ENCODE data around the gene SLC1A4.
A peak's percentile ranks its signal among the peaks of the same experiment; 100 is the strongest.

The SLC1A4 gene

GRCh38 chr2:65050931-65051330 lies 61.7 kb downstream of the SLC1A4 start:
- Histone ChIP-seq H3K4me3 (no peak overlapping the region), H3K9ac (ENCODE audit: insufficient read length) (no peak overlapping the region), H3K9me3 (ENCODE audit: low read depth, low read length) (no peaks in the 10 kb centered on the region), H3K27ac (no peak overlapping the region), H3K36me3 (ENCODE audit: insufficient read depth, low read length) (no peaks in the 10 kb centered on the region)
- TF ChIP-seq FOXP2 (optimal IDR thresholded peaks at IDR 0.05; ENCODE audit: control extremely low read depth, extremely low read length, insufficient read depth) = no peak
- no peak for TF ChIP-seq EZH2 (IDR thresholded peaks at IDR 0.05)
- no peak for TF ChIP-seq POLR2AphosphoS5 (IDR thresholded peaks at IDR 0.05; ENCODE audit: borderline replicate concordance, low read depth, low read length)
- DNase-seq (ENCODE audit: low read depth, low spot score) = no peak

GRCh38 chr2:65053199-65053598 lies 64.0 kb downstream of the SLC1A4 start:
- DNase-seq (ENCODE audit: low read depth, low spot score) = no peak
- no peaks in the 10 kb centered on the region for H3K36me3 ChIP-seq (ENCODE audit: insufficient read depth, low read length)
- H3K27ac ChIP-seq = no peak overlapping the region
- H3K9ac ChIP-seq (ENCODE audit: insufficient read length) = no peak overlapping the region
- TF ChIP-seq POLR2AphosphoS5 (IDR thresholded peaks at IDR 0.05; ENCODE audit: borderline replicate concordance, low read depth, low read length) = no peak
- TF ChIP-seq FOXP2 (optimal IDR thresholded peaks at IDR 0.05; ENCODE audit: control extremely low read depth, extremely low read length, insufficient read depth) = no peak
- TF ChIP-seq EZH2 (IDR thresholded peaks at IDR 0.05) = no peak
- no peak overlapping the region for H3K4me3 ChIP-seq
- H3K9me3 ChIP-seq (ENCODE audit: low read depth, low read length) = no peaks in the 10 kb centered on the region

- no peaks in the 10 kb centered on the region for H3K9me3 ChIP-seq (ENCODE audit: low read depth, low read length)
- peak overlapping the region; percentile 95; the same call in 1 of the 2 replicates for H3K4me3 ChIP-seq
- DNase-seq (ENCODE audit: low read depth, low spot score) = no peak
- H3K27ac ChIP-seq = no peak overlapping the region
- no peak for TF ChIP-seq EZH2 (IDR thresholded peaks at IDR 0.05)
- no peaks in the 10 kb centered on the region for H3K36me3 ChIP-seq (ENCODE audit: insufficient read depth, low read length)
- no peak overlapping the region for H3K9ac ChIP-seq (ENCODE audit: insufficient read length)
Observed at GRCh38 chr2:65054749-65055421, 65.7 kb downstream of the SLC1A4 start.

GRCh38 chr2:65055422-65056214 lies 66.4 kb downstream of the SLC1A4 start:
- no peaks in the 10 kb centered on the region for H3K9me3 ChIP-seq (ENCODE audit: low read depth, low read length)
- peak overlapping the region; percentile 95 for H3K4me3 ChIP-seq
- peak overlapping the region; percentile 63 for H3K9ac ChIP-seq (ENCODE audit: insufficient read length)
- peak; percentile 54; the same call in 1 of the 2 replicates for TF ChIP-seq POLR2AphosphoS5 (IDR thresholded peaks at IDR 0.05; ENCODE audit: borderline replicate concordance, low read depth, low read length)
- TF ChIP-seq EZH2 (IDR thresholded peaks at IDR 0.05) = no peak
- TF ChIP-seq FOXP2 (optimal IDR thresholded peaks at IDR 0.05; ENCODE audit: control extremely low read depth, extremely low read length, insufficient read depth) = no peak
- H3K36me3 ChIP-seq (ENCODE audit: insufficient read depth, low read length) = no peaks in the 10 kb centered on the region
- H3K27ac ChIP-seq = no peak overlapping the region
- DNase-seq (ENCODE audit: low read depth, low spot score) = no peak

- H3K4me3 ChIP-seq = peak within 1 kb of the TSS; percentile 95
- peak; percentile 60 for DNase-seq (ENCODE audit: low read depth, low spot score)
- H3K36me3 ChIP-seq (ENCODE audit: insufficient read depth, low read length) = no peaks in the 10 kb centered on the region
- H3K9ac ChIP-seq (ENCODE audit: insufficient read length) = peak within 1 kb of the TSS; percentile 72
- H3K27ac ChIP-seq = no peak within 1 kb of the TSS
- no peaks in the 10 kb centered on the region for H3K9me3 ChIP-seq (ENCODE audit: low read depth, low read length)
- TF ChIP-seq EZH2 (IDR thresholded peaks at IDR 0.05) = no peak
- no peak for TF ChIP-seq FOXP2 (optimal IDR thresholded peaks at IDR 0.05; ENCODE audit: control extremely low read depth, extremely low read length, insufficient read depth)
- TF ChIP-seq POLR2AphosphoS5 (IDR thresholded peaks at IDR 0.05; ENCODE audit: borderline replicate concordance, low read depth, low read length) = peak; percentile 76
Observed at GRCh38 chr2:65056215-65057053, 67.2 kb downstream of the SLC1A4 start, which contains the start of gene CEP68. Gene CEP68 (plus strand): TSS chr2:65056416. CDS start chr2:65069445, 13,029 bp downstream.

GRCh38 chr2:65057054-65057375 lies 67.8 kb downstream of the SLC1A4 start:
- Histone ChIP-seq H3K4me3 (peak overlapping the region; percentile 95), H3K27ac (no peak overlapping the region), H3K9me3 (ENCODE audit: low read depth, low read length) (no peaks in the 10 kb centered on the region), H3K36me3 (ENCODE audit: insufficient read depth, low read length) (no peaks in the 10 kb centered on the region), H3K9ac (ENCODE audit: insufficient read length) (peak overlapping the region; percentile 72)
- no peak for TF ChIP-seq POLR2AphosphoS5 (IDR thresholded peaks at IDR 0.05; ENCODE audit: borderline replicate concordance, low read depth, low read length)
- TF ChIP-seq FOXP2 (optimal IDR thresholded peaks at IDR 0.05; ENCODE audit: control extremely low read depth, extremely low read length, insufficient read depth) = no peak
- no peak for TF ChIP-seq EZH2 (IDR thresholded peaks at IDR 0.05)
- DNase-seq (ENCODE audit: low read depth, low spot score) = no peak

- TF ChIP-seq FOXP2 (optimal IDR thresholded peaks at IDR 0.05; ENCODE audit: control extremely low read depth, extremely low read length, insufficient read depth) (no peak), EZH2 (IDR thresholded peaks at IDR 0.05) (no peak), POLR2AphosphoS5 (IDR thresholded peaks at IDR 0.05; ENCODE audit: borderline replicate concordance, low read depth, low read length) (no peak)
Observed at GRCh38 chr2:65057391-65058052, 68.3 kb downstream of the SLC1A4 start.

More at GRCh38 chr2:65057391-65058052, 68.3 kb downstream of the SLC1A4 start:
- no peaks in the 10 kb centered on the region for H3K9me3 ChIP-seq (ENCODE audit: low read depth, low read length)
- no peak for DNase-seq (ENCODE audit: low read depth, low spot score)
- H3K4me3 ChIP-seq = peak overlapping the region; percentile 95
- no peaks in the 10 kb centered on the region for H3K36me3 ChIP-seq (ENCODE audit: insufficient read depth, low read length)
- no peak overlapping the region for H3K27ac ChIP-seq
- H3K9ac ChIP-seq (ENCODE audit: insufficient read length) = peak overlapping the region; percentile 72

Data from SK-N-MC (cell line).